Esophagus muscularis mucosa (tissue), 4 donors: Measurements from ENCODE around the gene SPACA9. TPM values are rescaled to one million over a fixed set of nuclear protein-coding genes. Genes with fewer than 3 reads are reported as not detected.

ENCODE experiments used
- DNase-seq: peaks from one replicate; pipeline ENCODE4 v3.0.0-alpha.2; 2017; ENCODE audit errors: extremely low spot score
- H3K27ac ChIP-seq, 4 donors: fragments of 200-600 bp; sonication (generic); replicated peaks in 1 of 4; 1 replicate in 3 of 4; 2 replicates in 1 of 4; pipeline ENCODE4 v1.5.1; 2016 to 2019; ENCODE audit warnings: mild to moderate bottlenecking in 1 of 4
- H3K27me3 ChIP-seq, 4 donors: fragments of 200-600 bp; sonication (generic); one replicate each; pipeline versions ENCODE4 v1.5.1 to v1.6.0; 2016 to 2019
- H3K36me3 ChIP-seq, 4 donors: fragments of 200-600 bp; sonication (generic); one replicate each; pipeline ENCODE4 v1.5.1; 2016 to 2019
- H3K4me1 ChIP-seq, 4 donors: fragments of 200-600 bp; sonication (generic); one replicate each; pipeline ENCODE4 v1.5.1; 2016 to 2019
- H3K4me3 ChIP-seq, 4 donors: fragments of 200-600 bp; sonication (generic); 1 replicate in 2 of 4; 2 replicates in 2 of 4; pipeline ENCODE4 v1.5.1; 2016 to 2019; ENCODE audit warnings: mild to moderate bottlenecking in 4 of 4, moderate library complexity in 1 of 4
- H3K9me3 ChIP-seq, 4 donors: fragments of 200-600 bp; sonication (generic); 1 replicate in 3 of 4; 2 replicates in 1 of 4; pipeline ENCODE4 v1.5.1; 2016 to 2019
- EP300 ChIP-seq: sonication (generic); formaldehyde crosslinking; IDR thresholded peaks from one replicate; pipeline ENCODE4 v1.6.1; 2017; ENCODE audit warnings: antibody characterized with exemption
- POLR2A ChIP-seq: fragments of 450-650 bp; IDR thresholded peaks from one replicate; pipeline ENCODE4 v1.6.1; 2017; ENCODE audit warnings: antibody characterized with exemption, moderate library complexity, mild to moderate bottlenecking, low read depth
- POLR2AphosphoS5 ChIP-seq, 2 donors: sonication (generic); formaldehyde crosslinking; IDR thresholded peaks; one replicate each; pipeline ENCODE4 v1.6.1; 2017; ENCODE audit warnings: antibody characterized with exemption in 2 of 2
- WGBS: methylation state at CpG from one replicate; pipeline ENCODE4 v1.1.5; 2018; 5-methylcytosine and 5-hydroxymethylcytosine counted together
- intact Hi-C: fragments of 100-400 bp; cut with DNase I; formaldehyde crosslinking; loops from one replicate; pipeline ENCODE4 v1.15.1; 2023
- total RNA-seq, 4 donors: library from RNA; depleted of rRNA; stranded (reverse); fragments of >200 nt; gene quantifications; one replicate each; pipeline versions ENCODE4 v1.1.0 to v1.2.1, GENCODE V29; 2016
- TF ChIP-seq, protein P1 (sequence below), 3 experiments: fragments of 200-600 bp in 2 of 3; fragments of 450-650 bp in 1 of 3; sonication (generic) in 2 of 3; IDR thresholded peaks; one replicate each; pipeline ENCODE4 v1.5.1; 2017 to 2019; ENCODE audit warnings: antibody characterized with exemption in 3 of 3, mild to moderate bottlenecking in 2 of 3, moderate library complexity in 1 of 3

Gene SPACA9
- total RNA-seq, 4 donors from 2014 or later, result 3.3 to 10.1 (median 5.5) TPM

DNA sequence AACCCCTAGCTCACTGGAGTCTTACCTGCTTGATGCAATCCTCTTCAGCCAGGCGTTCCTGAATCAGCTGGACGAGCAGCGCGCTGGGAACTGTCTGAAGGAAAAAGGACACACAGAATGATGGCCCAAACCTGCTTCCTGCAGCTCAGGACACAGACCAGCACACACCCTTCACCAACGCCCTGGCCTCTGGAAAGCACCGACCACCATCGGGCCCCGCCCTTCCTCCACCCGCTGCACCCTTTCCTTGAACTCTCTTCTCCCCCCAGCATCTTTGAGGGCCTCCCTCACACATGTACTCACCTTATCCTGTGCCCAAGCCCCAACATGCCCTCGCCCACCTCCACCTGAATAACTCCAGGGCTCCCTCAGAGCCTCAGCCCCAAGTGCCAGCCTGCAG lies 23.9 kb upstream of the SPACA9 start:
- 74% methylated on average over 10 of the region's 10 CpGs for WGBS

DNA sequence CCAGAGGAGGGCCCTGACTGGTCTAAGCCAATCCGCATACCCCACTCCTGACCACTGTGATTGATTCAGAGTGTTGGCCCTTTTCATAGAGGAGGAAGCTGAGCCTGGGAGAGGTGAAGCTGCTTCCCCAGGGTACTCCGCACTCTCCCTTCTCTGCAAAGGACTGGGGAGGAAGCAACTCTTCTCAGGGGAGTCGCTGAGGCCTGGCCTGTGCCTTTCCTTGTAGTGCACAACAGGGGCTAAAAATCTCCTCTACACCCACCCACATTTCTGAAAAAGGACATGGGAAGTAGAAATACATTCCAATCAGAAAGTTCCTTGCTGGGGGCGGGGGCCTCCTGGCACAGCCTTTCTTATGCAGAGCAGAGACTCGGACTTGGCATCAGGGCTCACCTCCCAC lies 22.8 kb upstream of the SPACA9 start:
- 80% methylated on average over 3 of the region's 5 CpGs for WGBS
- intact Hi-C loops, result no loop called here
- Histone ChIP-seq H3K27me3 (peaks cover 0 to 5% (median 0%) of the 10 kb centered on the region in 4 donors), H3K27ac (no peak overlapping the region), H3K4me3 (no peak overlapping the region), H3K9me3 (no peaks in the 10 kb centered on the region), H3K36me3 (no peaks in the 10 kb centered on the region), H3K4me1 (peaks cover 3 to 18% (median 15%) of the 10 kb centered on the region in 4 donors)
- TF ChIP-seq POLR2AphosphoS5 (IDR thresholded peaks at IDR 0.05), result no peak
- no peak for DNase-seq

More for the DNA sequence above, 23.9 kb upstream of the SPACA9 start:
- no peaks in the 10 kb centered on the region for H3K36me3 ChIP-seq
- DNase-seq, result no peak
- no peaks in the 10 kb centered on the region for H3K9me3 ChIP-seq
- H3K27me3 ChIP-seq, result peaks cover 0 to 2% (median 0%) of the 10 kb centered on the region in 4 donors
- TF ChIP-seq POLR2A, result no peak
- TF ChIP-seq EP300, result no peak
- TF ChIP-seq, protein P1, sequence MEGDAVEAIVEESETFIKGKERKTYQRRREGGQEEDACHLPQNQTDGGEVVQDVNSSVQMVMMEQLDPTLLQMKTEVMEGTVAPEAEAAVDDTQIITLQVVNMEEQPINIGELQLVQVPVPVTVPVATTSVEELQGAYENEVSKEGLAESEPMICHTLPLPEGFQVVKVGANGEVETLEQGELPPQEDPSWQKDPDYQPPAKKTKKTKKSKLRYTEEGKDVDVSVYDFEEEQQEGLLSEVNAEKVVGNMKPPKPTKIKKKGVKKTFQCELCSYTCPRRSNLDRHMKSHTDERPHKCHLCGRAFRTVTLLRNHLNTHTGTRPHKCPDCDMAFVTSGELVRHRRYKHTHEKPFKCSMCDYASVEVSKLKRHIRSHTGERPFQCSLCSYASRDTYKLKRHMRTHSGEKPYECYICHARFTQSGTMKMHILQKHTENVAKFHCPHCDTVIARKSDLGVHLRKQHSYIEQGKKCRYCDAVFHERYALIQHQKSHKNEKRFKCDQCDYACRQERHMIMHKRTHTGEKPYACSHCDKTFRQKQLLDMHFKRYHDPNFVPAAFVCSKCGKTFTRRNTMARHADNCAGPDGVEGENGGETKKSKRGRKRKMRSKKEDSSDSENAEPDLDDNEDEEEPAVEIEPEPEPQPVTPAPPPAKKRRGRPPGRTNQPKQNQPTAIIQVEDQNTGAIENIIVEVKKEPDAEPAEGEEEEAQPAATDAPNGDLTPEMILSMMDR (IDR thresholded peaks at IDR 0.05), result no peak
- no peak for TF ChIP-seq POLR2AphosphoS5 (IDR thresholded peaks at IDR 0.05)
- H3K4me3 ChIP-seq, result no peak overlapping the region
- H3K27ac ChIP-seq, result no peak overlapping the region
- intact Hi-C loops, result no loop called here
- H3K4me1 ChIP-seq, result peaks cover 3 to 18% (median 15%) of the 10 kb centered on the region in 4 donors

DNA sequence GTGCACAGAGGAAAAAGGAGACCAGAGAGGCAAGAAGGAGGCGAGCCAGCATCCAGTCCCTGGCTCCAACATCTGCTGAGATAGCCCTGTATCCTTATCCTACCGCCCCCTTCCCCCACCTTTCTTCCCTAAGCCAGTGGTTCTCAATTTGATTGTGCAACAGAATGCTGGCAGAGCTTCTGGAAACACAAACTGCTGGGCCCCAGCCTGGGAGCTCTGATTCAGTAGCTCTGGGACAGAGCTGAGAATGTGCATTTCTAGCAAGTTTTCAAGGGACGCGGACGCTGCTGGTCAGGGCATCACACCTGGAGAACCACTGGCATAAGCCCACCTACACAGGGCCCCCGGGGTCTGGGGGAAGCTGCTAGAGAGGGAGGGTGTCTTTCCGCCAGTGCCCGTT lies 21.7 kb upstream of the SPACA9 start:
- H3K27ac ChIP-seq, result peak overlapping the region in 2 of 4 donors; percentile 38 to 60
- WGBS, result 67% methylated on average over 5 of the region's 8 CpGs
- peaks cover 3 to 18% (median 15%) of the 10 kb centered on the region in 4 donors for H3K4me1 ChIP-seq
- no peak overlapping the region for H3K4me3 ChIP-seq
- H3K36me3 ChIP-seq, result no peaks in the 10 kb centered on the region
- no peak for DNase-seq
- peaks cover 0 to 5% (median 0%) of the 10 kb centered on the region in 4 donors for H3K27me3 ChIP-seq
- intact Hi-C loops, result no loop called here
- TF ChIP-seq, protein P1 (IDR thresholded peaks at IDR 0.05), result no peak
- TF ChIP-seq POLR2AphosphoS5 (IDR thresholded peaks at IDR 0.05), result peak in 1 of 2 donors; percentile 18
- H3K9me3 ChIP-seq, result no peaks in the 10 kb centered on the region

DNA sequence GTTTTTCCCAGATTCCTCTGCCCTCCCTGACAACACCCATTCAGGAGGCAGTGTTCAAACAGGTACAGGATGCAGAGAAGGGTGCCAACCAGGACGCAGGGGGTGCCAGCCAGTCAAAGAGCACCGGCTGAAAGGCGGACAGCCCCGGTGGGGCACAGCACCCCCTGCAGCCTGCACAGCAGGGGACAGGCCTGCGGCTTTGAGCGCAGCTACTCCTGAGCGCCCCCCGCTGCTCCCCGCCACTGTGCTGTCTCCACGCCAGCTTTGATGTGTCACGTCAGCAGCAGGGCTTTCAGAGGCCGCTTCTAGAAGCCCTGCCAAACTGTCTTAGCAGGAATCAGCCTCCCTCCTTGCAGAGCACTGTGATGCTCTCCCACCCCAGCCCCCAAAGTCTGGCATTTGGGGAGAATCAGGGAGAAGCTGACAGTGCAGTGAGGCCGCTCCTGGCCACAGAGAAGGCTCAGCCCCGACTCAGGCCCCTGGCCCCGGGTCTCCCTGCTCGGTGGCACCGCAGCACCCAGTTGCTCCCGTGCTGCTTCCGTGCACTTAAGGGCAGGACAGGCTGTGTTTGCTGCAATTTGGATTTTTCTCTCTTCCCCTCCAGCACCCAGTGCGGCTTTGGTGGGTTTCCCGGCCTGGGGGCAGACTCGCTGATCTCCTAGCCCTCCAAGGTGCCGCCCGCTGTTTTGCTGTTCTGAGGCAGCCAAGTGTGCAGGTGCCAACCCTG lies 20.9 kb upstream of the SPACA9 start:
- Histone ChIP-seq H3K9me3 (no peaks in the 10 kb centered on the region), H3K4me1 (peaks cover 3 to 18% (median 15%) of the 10 kb centered on the region in 4 donors), H3K4me3 (no peak overlapping the region), H3K27me3 (peaks cover 0 to 5% (median 0%) of the 10 kb centered on the region in 4 donors), H3K27ac (peak overlapping the region in 2 of 4 donors; percentile 38 to 60), H3K36me3 (no peaks in the 10 kb centered on the region)
- no peak for DNase-seq
- WGBS, result 67% methylated on average over 6 of the region's 24 CpGs
- intact Hi-C loops, result no loop called here
- no peak for TF ChIP-seq POLR2A
- no peak for TF ChIP-seq EP300
- no peak for TF ChIP-seq POLR2AphosphoS5 (IDR thresholded peaks at IDR 0.05)
- TF ChIP-seq, protein P1 (IDR thresholded peaks at IDR 0.05), result no peak

DNA sequence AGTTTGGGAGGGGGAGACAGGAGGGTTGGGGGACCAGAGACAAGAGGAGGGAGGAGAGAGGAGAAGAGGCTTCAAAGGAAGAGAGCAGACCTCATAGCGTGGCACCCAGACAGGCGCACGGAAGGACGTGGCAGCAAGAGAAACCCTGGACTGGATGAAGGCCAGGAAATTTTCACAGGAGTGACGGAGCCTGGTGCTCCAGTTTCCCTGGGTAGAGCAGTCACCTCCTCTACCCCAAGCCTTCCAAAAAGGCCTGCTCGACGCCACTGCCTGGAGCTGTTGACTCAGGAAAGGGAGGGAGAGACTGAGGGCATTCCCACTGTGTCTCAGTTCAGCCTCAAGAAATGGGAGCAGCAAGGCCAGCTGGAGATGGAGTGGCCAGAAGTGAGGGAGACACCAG lies 19.9 kb upstream of the SPACA9 start:
- peaks cover 0 to 5% (median 0%) of the 10 kb centered on the region in 4 donors for H3K27me3 ChIP-seq
- no peaks in the 10 kb centered on the region for H3K9me3 ChIP-seq
- TF ChIP-seq, protein P1 (IDR thresholded peaks at IDR 0.05), result no peak
- no peak for TF ChIP-seq POLR2AphosphoS5 (IDR thresholded peaks at IDR 0.05)
- TF ChIP-seq EP300, result no peak
- H3K4me1 ChIP-seq, result peaks cover 3 to 18% (median 15%) of the 10 kb centered on the region in 4 donors
- intact Hi-C loops, result no loop called here
- 72% methylated on average over 5 of the region's 7 CpGs for WGBS
- no peak overlapping the region for H3K4me3 ChIP-seq
- no peak for DNase-seq
- no peak overlapping the region for H3K27ac ChIP-seq
- peaks cover 0 to 5% (median 0%) of the 10 kb centered on the region in 4 donors for H3K36me3 ChIP-seq
